Stimulated activated CD4-positive, alpha-beta T cell treated with anti-CD3 and anti-CD28 coated beads, TNF-alpha, amount 100 ng/mL, for 4 hours (primary cell): ENCODE data around the gene KRT3.

ENCODE experiments used
- DNase-seq, 3 experiments: peaks; one replicate each; pipeline ENCODE4 v3.0.0-alpha.2; 2020; ENCODE audit warnings: low read depth in 3 of 3

KRT3 gene

DNA sequence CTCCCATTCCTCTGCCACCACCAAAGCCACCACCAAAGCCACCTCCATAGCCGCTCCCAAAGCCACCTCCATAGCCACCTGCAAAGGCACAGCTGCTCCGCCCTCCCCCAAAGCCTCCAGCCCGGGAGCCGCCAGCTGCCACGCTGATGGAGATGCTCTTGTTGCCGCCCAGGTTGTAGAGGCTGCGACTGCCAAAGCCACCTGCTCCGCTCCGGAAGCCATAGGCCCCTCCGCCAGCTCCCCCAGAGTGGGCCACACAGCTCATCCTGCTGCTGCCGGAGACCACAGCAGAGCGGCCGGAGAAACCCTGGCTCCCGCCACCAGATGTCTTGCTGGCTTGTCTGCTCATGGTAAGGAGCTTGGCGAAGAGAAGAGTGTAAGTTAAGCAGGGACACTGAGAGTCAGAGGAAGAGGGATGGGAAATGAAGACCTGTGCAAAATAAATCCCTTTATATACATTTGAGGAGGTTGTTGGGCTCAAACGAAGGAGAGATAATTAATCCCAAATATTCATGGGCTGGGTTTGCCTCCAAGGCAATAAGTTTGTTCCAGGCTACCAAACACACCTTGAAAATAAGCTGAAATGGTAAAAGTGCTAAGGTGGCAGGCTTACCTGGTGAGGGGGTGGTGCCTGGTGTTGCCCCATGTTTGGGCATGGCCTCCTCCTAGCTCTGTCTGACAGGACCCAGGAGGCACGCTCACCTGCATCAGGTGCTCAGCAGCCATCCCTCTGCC lies at the start of gene KRT3:
Gene KRT3 (minus strand): TSS at position 424 of the 735 bp plus-strand sequence. CDS start 75 bp downstream, at position 349.
- no peak for DNase-seq

DNA sequence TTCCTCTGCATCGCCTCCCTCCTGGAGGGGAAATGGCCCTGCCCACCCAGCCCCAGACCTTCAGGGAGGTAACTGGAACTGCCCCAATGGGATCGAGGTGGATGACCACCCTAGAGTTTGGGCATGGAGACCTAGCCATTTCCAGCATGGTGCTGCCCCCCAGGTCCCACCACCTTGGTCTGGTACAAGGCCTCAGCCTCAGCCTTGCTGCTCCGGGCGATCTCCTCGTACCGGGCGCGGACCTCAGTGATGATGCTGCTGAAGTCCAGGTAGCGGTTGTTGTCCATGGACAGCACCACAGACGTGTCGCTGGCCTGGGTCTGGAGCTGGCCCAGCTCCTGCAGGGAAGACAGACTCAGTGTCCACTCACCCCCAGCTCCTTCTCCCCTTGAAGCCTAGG lies 48.5 kb upstream of the KRT3 start:
- no peak for DNase-seq

GRCh38 chr12:52839436-52840105 lies 43.7 kb upstream of the KRT3 start:
- DNase-seq = no peak

DNA sequence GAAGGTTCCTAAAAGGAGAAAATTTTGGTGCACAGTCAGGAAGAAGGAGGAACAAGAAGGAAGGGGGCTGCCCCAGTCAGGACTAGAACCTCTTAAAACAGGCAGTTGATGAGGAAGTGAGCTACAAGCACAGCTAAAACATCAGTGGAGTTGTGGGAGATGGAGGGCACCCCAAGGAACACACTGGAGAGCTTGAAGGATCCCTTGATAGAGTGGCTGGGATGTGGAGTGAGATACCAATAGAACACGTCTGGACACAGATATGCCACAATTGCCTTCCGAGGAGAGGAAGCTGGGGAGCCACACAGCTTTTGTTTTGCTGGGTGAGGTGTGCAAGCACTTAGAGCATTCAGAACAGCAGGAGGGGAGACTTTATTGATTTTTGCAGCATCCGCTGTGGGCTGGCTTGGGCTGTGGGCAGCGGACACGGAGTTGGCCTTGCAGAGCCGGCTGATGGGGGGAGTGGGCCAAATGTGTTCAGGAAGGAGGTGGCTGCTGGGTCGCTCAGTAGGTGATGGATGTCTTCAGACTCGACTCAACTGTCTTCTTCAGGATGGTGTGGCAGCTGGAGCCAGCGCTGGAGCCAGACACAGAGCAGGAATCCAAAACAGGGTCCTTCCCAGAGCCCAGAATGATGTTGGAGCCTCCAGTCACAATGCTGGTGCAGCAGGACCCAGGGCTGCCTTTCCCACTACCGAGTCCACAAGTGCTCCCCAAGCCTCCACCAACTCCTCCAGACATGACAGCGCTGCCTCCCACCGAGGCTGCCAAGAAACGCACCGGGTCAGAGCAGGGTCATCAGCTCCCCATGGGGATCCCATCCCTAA lies 42.9 kb upstream of the KRT3 start:
- DNase-seq = no peak

GRCh38 chr12:52837781-52838608 lies 42.1 kb upstream of the KRT3 start:
- no peak for DNase-seq

DNA sequence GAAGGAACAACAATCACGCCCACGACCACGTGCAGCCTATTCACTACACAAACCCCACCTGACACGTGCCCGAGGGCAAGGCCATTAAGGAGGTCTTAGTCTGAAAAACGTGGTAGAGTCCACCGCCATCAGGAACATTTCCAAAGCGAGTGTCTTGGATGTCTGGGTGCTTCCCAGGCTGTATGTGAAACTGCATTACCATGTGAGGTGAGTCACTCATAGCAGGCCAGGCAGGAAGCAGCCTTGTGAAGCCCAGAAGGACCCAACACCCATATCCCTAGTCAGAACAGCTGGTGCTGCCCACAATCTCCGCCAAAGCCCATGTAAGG lies 41.5 kb upstream of the KRT3 start:
- no peak for DNase-seq

- DNase-seq = no peak
These were observed 40.8 kb upstream of the KRT3 start for GRCh38 chr12:52836491-52837412.

- peak; percentile 23 to 41 (median 31) for DNase-seq
These were observed 40.1 kb upstream of the KRT3 start for GRCh38 chr12:52836042-52836466.

DNA sequence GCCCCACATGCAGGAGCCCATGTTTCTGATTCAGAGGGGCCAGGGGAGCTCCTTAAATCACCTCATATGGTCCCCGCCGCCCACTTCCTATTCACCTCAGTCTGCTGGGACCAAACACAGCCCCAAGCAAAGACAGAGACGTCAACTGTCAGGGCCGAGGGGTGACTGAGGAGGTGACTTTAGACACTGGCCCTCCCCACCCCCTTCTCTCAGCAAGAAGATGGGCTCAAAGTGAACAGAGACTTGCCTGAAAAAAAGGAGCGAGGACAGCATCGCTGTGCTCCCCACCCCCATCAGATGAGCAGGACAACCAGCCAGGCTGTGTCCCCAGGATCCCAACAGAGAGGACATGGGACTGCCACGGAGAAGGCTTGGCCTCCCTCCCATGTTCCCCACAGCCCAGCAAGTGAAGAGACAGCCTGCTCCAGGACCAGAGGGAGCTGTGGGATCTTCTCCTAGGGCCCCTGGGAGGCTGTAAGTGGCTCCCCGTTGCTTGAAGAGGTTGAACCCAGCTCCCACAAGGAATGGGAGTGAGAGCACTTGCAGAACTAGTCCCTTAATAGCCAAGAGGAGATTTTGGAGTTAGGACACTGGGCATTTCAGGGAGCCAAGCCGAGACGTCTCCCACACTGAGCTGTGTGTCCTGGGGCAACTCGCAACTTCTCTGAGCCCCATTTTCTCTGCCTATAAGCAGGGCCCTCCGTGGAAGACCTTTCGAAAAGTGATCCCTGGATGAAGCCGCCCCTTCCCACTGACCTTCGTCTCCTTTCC lies 39.5 kb upstream of the KRT3 start:
- DNase-seq = no peak

- no peak for DNase-seq
These were observed 38.7 kb upstream of the KRT3 start for GRCh38 chr12:52834727-52835001.

DNA sequence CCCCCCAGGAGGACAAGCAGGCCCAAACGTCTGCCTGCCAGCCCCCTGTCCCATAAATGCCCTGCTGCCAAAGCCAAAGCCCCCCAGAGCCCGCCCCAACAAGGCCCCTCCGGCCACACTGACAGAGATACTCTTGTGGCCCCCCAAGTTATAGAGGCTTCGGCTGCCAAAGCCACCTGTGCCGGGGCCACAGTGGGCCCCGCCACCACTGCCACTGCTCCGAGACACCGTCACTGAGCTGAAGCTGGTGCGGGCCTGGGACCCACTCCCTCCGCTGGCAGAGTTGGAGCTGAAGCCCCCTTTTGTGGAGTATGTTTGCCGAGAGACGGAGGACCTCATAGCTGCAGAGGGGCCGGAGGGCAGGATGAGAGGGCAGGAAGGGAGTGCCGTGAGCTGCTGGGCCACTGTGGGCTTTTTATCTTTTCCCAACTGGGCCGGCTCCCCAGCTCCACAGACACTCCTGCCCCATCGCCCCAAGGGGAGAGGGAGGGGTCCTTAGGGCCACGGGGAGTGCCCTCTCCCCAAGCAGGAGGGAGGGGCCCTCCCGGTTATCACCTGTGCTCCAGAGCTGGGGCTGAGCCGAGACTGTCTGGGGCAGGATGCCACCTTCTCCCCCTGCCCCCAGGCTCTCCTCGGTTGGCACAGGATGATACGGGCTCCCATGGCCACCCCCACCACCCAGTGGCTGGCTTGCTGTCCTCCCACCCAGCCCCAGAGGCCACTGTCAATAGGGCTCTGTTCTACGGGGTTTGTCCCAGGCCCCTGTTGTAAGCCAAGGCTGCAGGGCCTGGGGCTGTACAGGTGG lies 38.2 kb upstream of the KRT3 start, which contains the start of gene KRT79:
Gene KRT79 (minus strand): TSS at position 390 of the 805 bp plus-strand sequence. CDS start 51 bp downstream, at position 339.
- no peak for DNase-seq

GRCh38 chr12:52832985-52833905 lies 37.3 kb upstream of the KRT3 start:
- DNase-seq = no peak

DNA sequence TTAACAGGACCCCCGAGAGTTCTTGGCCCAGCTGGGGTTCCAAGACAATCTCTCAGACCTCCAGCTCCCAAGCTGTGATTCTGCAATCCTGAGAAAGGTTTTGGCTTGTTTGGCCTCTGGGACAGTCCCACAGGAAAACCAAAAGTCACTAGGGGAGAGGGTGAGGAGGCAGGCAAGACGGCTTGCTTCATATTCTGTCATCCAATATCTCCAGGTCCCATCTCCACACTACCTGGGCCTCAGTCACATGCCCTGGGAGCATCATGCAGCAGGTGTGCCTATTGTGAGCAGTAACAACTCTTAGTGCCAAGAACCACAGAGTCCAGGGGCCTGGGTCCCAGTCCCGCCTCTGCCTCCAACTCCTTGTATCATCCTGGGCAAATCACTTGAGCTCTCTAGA lies 36.5 kb upstream of the KRT3 start:
- DNase-seq = no peak

GRCh38 chr12:52831251-52831650 lies 35.3 kb upstream of the KRT3 start:
- DNase-seq = no peak

- DNase-seq = no peak
These were observed 34.3 kb upstream of the KRT3 start for GRCh38 chr12:52829986-52830770.

DNA sequence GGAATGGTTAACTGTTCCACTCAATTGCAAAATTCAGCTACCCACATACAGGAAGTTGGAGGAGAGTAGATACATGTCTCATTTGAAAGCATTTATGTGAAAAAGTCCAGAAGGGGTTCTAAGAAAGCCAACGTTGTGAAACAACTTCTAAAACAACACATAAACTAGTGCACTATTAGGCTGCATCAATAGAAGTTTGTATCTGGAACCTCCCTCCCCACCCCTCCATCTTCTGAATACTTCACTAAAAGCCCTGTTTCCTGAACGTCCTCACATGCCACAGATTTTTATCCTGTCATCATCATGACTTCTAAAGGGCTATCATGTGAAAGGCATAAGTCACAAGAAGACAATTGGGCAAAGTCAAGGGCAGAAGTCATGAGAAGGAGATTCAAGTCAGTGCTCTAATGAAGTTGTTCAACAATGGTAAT lies 32.7 kb upstream of the KRT3 start:
- no peak for DNase-seq

GRCh38 chr12:52828156-52828555 lies 32.2 kb upstream of the KRT3 start:
- DNase-seq = no peak
